Neutrophil (primary cell): ENCODE measurements around the gene NUMB.

ENCODE experiments used
- H3K27ac ChIP-seq: fragments of 200-600 bp; sonication (generic); 2 replicates; pipeline ENCODE4 v1.5.1; 2016; ENCODE audit warnings: mild to moderate bottlenecking, moderate library complexity
- H3K27me3 ChIP-seq: fragments of 200-600 bp; sonication (generic); 2 replicates; pipeline ENCODE4 v1.6.0; 2016; ENCODE audit warnings: mild to moderate bottlenecking
- H3K36me3 ChIP-seq: fragments of 200-600 bp; sonication (generic); 2 replicates; pipeline ENCODE4 v1.5.1; 2017
- H3K4me1 ChIP-seq, 2 experiments: fragments of 200-600 bp in 1 of 2; sonication (generic) in 1 of 2; 1 replicate in 1 of 2; 2 replicates in 1 of 2; pipeline versions ENCODE4 v1.5.1 to v1.6.1; 2013 to 2016; ENCODE audit warnings: low read depth in 1 of 2, low read length in 1 of 2, mild to moderate bottlenecking in 1 of 2, moderate library complexity in 1 of 2; ENCODE audit not compliant: control insufficient read depth in 1 of 2, insufficient read depth in 1 of 2
- H3K4me3 ChIP-seq, 2 experiments: fragments of 200-600 bp in 1 of 2; sonication (generic) in 1 of 2; 1 replicate in 1 of 2; 2 replicates in 1 of 2; pipeline ENCODE4 v1.5.1; 2013 to 2016; ENCODE audit warnings: low read depth in 1 of 2, low read length in 1 of 2, mild to moderate bottlenecking in 1 of 2, moderate library complexity in 1 of 2
- H3K9me3 ChIP-seq: fragments of 200-600 bp; sonication (generic); 2 replicates; pipeline ENCODE4 v1.5.1; 2016
- TF ChIP-seq, protein P1 (sequence below): fragments of 200-600 bp; sonication (generic); IDR thresholded peaks from 2 replicates; pipeline ENCODE4 v1.5.1; 2016; ENCODE audit warnings: antibody characterized with exemption

Gene NUMB

GRCh38 chr14:73289308-73289707 lies 169.0 kb downstream of the NUMB start:
- no peaks in the 10 kb centered on the region for H3K9me3 ChIP-seq
- no peaks in the 10 kb centered on the region for H3K27me3 ChIP-seq
- TF ChIP-seq, protein P1, sequence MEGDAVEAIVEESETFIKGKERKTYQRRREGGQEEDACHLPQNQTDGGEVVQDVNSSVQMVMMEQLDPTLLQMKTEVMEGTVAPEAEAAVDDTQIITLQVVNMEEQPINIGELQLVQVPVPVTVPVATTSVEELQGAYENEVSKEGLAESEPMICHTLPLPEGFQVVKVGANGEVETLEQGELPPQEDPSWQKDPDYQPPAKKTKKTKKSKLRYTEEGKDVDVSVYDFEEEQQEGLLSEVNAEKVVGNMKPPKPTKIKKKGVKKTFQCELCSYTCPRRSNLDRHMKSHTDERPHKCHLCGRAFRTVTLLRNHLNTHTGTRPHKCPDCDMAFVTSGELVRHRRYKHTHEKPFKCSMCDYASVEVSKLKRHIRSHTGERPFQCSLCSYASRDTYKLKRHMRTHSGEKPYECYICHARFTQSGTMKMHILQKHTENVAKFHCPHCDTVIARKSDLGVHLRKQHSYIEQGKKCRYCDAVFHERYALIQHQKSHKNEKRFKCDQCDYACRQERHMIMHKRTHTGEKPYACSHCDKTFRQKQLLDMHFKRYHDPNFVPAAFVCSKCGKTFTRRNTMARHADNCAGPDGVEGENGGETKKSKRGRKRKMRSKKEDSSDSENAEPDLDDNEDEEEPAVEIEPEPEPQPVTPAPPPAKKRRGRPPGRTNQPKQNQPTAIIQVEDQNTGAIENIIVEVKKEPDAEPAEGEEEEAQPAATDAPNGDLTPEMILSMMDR, result no peak
- peak overlapping the region; percentile 27 for H3K27ac ChIP-seq
- no peaks in the 10 kb centered on the region for H3K4me1 ChIP-seq
- no peak overlapping the region for H3K4me3 ChIP-seq
- H3K36me3 ChIP-seq, result peaks cover 99% of the 10 kb centered on the region

DNA sequence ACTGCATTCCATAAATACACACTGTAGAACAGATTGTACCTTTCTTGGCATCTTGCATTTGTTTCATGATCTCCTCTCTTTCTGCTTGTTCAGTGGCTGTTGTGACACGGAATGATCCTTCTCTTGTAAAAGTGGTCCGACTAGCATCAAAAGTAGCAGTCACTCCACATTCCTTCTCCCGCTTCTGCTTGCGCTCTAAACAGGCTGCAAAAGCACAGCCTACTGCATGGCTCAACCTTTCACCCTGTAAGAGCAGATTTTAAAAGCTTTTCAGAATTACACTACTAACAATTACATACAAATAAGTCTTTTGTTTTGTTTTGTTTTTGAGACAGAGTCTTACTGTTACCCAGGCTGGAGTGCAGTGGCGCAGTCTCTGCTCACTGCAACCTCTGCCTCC lies 171.3 kb downstream of the NUMB start:
- TF ChIP-seq, protein P1, result no peak
- H3K4me3 ChIP-seq, result no peak overlapping the region
- no peaks in the 10 kb centered on the region for H3K9me3 ChIP-seq
- H3K27me3 ChIP-seq, result no peaks in the 10 kb centered on the region
- peaks cover 99% of the 10 kb centered on the region for H3K36me3 ChIP-seq
- no peak overlapping the region for H3K27ac ChIP-seq
- H3K4me1 ChIP-seq, result no peaks in the 10 kb centered on the region

GRCh38 chr14:73286598-73286997 lies 171.7 kb downstream of the NUMB start:
- Histone ChIP-seq H3K4me1 (no peaks in the 10 kb centered on the region), H3K27ac (no peak overlapping the region), H3K4me3 (no peak overlapping the region), H3K27me3 (no peaks in the 10 kb centered on the region), H3K9me3 (no peaks in the 10 kb centered on the region), H3K36me3 (peaks cover 99% of the 10 kb centered on the region)
- TF ChIP-seq, protein P1, result no peak

DNA sequence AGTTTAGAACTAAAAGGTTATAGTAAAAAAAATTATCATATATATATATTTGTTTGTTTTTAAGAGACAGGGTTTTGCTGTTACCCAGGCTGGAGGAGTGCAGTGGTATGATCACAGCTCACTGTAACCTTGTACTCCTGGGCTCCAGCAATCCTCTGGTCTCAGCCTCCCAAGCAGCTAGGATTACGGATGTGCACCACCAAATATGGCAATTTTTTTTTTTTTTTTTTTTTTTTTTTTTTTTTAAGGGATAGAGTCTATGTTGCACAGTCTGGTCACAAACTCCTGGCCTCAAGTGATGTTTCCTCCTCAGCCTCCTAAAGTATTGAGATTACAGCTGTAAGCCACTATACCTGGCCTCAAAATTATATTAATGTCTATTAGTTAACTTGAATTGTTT lies 172.4 kb downstream of the NUMB start:
- peaks cover 99% of the 10 kb centered on the region for H3K36me3 ChIP-seq

DNA sequence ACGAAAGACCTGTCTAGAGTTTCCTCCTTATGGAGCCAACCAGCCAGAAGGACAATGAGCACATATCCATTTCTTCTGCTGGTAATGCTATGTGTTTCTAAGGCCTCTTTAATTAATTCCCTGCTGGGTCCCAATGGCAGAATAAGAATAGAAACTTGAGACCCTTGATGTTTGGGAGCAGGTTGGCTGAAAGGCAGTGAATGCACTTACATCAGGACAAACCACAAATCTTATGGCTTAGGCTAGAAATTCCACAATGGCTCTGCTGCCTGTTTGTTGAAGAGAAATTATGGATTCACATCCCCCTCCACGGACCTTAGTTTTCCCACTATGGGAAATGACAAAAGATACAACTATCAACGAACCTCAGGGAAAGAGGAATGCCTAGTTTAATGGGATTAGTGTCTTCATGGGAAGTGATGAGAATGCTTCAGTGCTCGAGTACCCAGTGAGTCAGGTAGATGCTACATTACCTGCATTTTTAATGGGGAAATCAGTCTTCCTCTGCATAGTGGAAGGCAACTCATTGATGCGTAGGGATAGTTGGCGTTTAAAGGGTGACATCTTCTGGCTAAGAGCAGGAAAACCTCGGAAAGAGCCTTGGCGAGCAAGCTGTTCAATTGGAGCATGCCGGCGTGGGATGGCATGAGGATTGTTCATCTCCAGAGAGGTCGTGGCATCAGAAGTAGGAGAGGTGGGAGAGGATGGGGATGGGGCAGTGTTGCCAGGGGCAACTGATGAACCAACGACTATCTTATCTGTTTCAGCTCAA lies 174.6 kb downstream of the NUMB start:
- TF ChIP-seq, protein P1, result no peak
- no peak overlapping the region for H3K27ac ChIP-seq

More for the DNA sequence above, 172.4 kb downstream of the NUMB start:
- Histone ChIP-seq H3K4me3 (no peak overlapping the region), H3K27me3 (no peaks in the 10 kb centered on the region), H3K27ac (no peak overlapping the region), H3K4me1 (no peaks in the 10 kb centered on the region), H3K9me3 (no peaks in the 10 kb centered on the region)
- TF ChIP-seq, protein P1, result no peak

More for the DNA sequence above, 174.6 kb downstream of the NUMB start:
- H3K27me3 ChIP-seq, result no peaks in the 10 kb centered on the region
- peaks cover 99% of the 10 kb centered on the region for H3K36me3 ChIP-seq
- H3K9me3 ChIP-seq, result no peaks in the 10 kb centered on the region
- no peak overlapping the region for H3K4me3 ChIP-seq
- no peaks in the 10 kb centered on the region for H3K4me1 ChIP-seq
